HG02938 (cell line): ENCODE results near the gene LPCAT3.

Experiments used
- ATAC-seq: cut with Tn5 transposase; IDR thresholded peaks from one replicate; pipeline ENCODE4 v1.9.1; 2021; ENCODE audit warnings: mild to moderate bottlenecking, moderate library complexity; ENCODE audit not compliant: unreplicated experiment

LPCAT3 gene

GRCh38 chr12:6965026-6965661, 53.1 kb downstream of the LPCAT3 start:
- ATAC-seq: no peak

- ATAC-seq: no peak
Measured at GRCh38 chr12:6964605-6965025, 53.7 kb downstream of the LPCAT3 start.

GRCh38 chr12:6963791-6964413, 54.4 kb downstream of the LPCAT3 start:
- no peak for ATAC-seq

GRCh38 chr12:6963016-6963731, 55.1 kb downstream of the LPCAT3 start:
- no peak for ATAC-seq

GRCh38 chr12:6962285-6963015, 55.8 kb downstream of the LPCAT3 start:
- no peak for ATAC-seq

- ATAC-seq: no peak
Measured at GRCh38 chr12:6961695-6962284, 56.5 kb downstream of the LPCAT3 start.

GRCh38 chr12:6961278-6961694, 57.0 kb downstream of the LPCAT3 start:
- ATAC-seq: no peak

GRCh38 chr12:6960593-6961277, 57.5 kb downstream of the LPCAT3 start:
- ATAC-seq: no peak

- no peak for ATAC-seq
Measured at GRCh38 chr12:6959805-6960592, 58.3 kb downstream of the LPCAT3 start.

- ATAC-seq: peak; percentile 45
Measured at GRCh38 chr12:6959058-6959804, 59.0 kb downstream of the LPCAT3 start.

GRCh38 chr12:6958609-6959057, 59.6 kb downstream of the LPCAT3 start:
- ATAC-seq: no peak

GRCh38 chr12:6957741-6958608, 60.3 kb downstream of the LPCAT3 start:
- ATAC-seq: no peak

GRCh38 chr12:6957151-6957701, 61.0 kb downstream of the LPCAT3 start:
- ATAC-seq: no peak

- no peak for ATAC-seq
Measured at GRCh38 chr12:6956021-6956727, 62.1 kb downstream of the LPCAT3 start.

- no peak for ATAC-seq
Measured at GRCh38 chr12:6955108-6956020, 62.9 kb downstream of the LPCAT3 start.
